WTC11 (cell line): ENCODE data around the gene MIEF1. TPM values are rescaled to one million over a fixed set of nuclear protein-coding genes. Genes with fewer than 3 reads are reported as not detected.

ENCODE experiments used
- AR ChIP-seq: fragments of 250-450 bp; sonication (Bioruptor Pico); IDR thresholded peaks from 2 replicates; pipeline ENCODE4 v1.9.0; 2021; ENCODE audit warnings: mild to moderate bottlenecking
- E2F5 ChIP-seq: sonication (generic); formaldehyde crosslinking; IDR thresholded peaks from 2 replicates; pipeline ENCODE4 v1.8.1; 2022; ENCODE audit warnings: mild to moderate bottlenecking, moderate library complexity, missing genetic modification reagents
- ERG ChIP-seq: fragments of 250-450 bp; sonication (Bioruptor Pico); IDR thresholded peaks from 2 replicates; pipeline ENCODE4 v1.8.0; 2021; ENCODE audit warnings: mild to moderate bottlenecking
- FOXJ3 ChIP-seq: sonication (generic); formaldehyde crosslinking; IDR thresholded peaks from 2 replicates; pipeline ENCODE4 v1.9.0; 2021; ENCODE audit warnings: missing genetic modification reagents, mild to moderate bottlenecking, borderline replicate concordance
- KAT7 ChIP-seq: sonication (generic); formaldehyde crosslinking; IDR thresholded peaks from 2 replicates; pipeline ENCODE4 v1.8.1; 2023; ENCODE audit warnings: missing genetic modification reagents, mild to moderate bottlenecking, borderline replicate concordance
- NFATC4 ChIP-seq: fragments of 250-450 bp; sonication (Bioruptor Pico); IDR thresholded peaks from 2 replicates; pipeline ENCODE4 v1.9.0; 2021; ENCODE audit warnings: mild to moderate bottlenecking
- NFE2L1 ChIP-seq: sonication (generic); formaldehyde crosslinking; IDR thresholded peaks from 2 replicates; pipeline ENCODE4 v1.8.1; 2023; ENCODE audit warnings: missing genetic modification reagents
- NFYB ChIP-seq: sonication (generic); formaldehyde crosslinking; conservative IDR thresholded peaks from 2 replicates; pipeline ENCODE4 v1.8.0; 2022; ENCODE audit warnings: low read depth, missing genetic modification reagents
- NR2C2 ChIP-seq: sonication (generic); formaldehyde crosslinking; IDR thresholded peaks from 2 replicates; pipeline ENCODE4 v1.8.0; 2022; ENCODE audit warnings: mild to moderate bottlenecking, missing genetic modification reagents
- SMAD4 ChIP-seq: sonication (generic); formaldehyde crosslinking; IDR thresholded peaks from 2 replicates; pipeline ENCODE4 v1.8.0; 2022; ENCODE audit warnings: mild to moderate bottlenecking, missing genetic modification reagents
- USF1 ChIP-seq: sonication (generic); formaldehyde crosslinking; IDR thresholded peaks from 2 replicates; pipeline ENCODE4 v1.8.0; 2022; ENCODE audit warnings: mild to moderate bottlenecking, missing genetic modification reagents
- ZNF423 ChIP-seq: fragments of 250-450 bp; sonication (Bioruptor Pico); IDR thresholded peaks from 2 replicates; pipeline ENCODE4 v2.1.2; 2022; ENCODE audit warnings: mild to moderate bottlenecking, moderate library complexity
- ZNF425 ChIP-seq: fragments of 250-450 bp; sonication (Bioruptor Pico); conservative IDR thresholded peaks from 2 replicates; pipeline ENCODE4 v1.9.0; 2021; ENCODE audit warnings: mild to moderate bottlenecking
- total RNA-seq: library from RNA; stranded (reverse); gene quantifications from 3 replicates; pipeline ENCODE4 v1.2.3, GENCODE V29; 2021
- TF ChIP-seq, protein P1 (sequence below): sonication (generic); formaldehyde crosslinking; IDR thresholded peaks from 2 replicates; pipeline ENCODE4 v1.8.1; 2023; ENCODE audit warnings: mild to moderate bottlenecking, moderate library complexity, missing genetic modification reagents
- TF ChIP-seq, protein P2 (sequence below): sonication (generic); formaldehyde crosslinking; IDR thresholded peaks from 2 replicates; pipeline ENCODE4 v1.8.1; 2023; ENCODE audit warnings: mild to moderate bottlenecking, missing genetic modification reagents, moderate library complexity
- TF ChIP-seq, protein P3 (sequence below): sonication (generic); formaldehyde crosslinking; conservative IDR thresholded peaks from 2 replicates; pipeline ENCODE4 v1.8.1; 2023; ENCODE audit warnings: mild to moderate bottlenecking, low read depth, missing genetic modification reagents, moderate library complexity
- TF ChIP-seq, protein P4 (sequence below): sonication (generic); formaldehyde crosslinking; IDR thresholded peaks from 2 replicates; pipeline ENCODE4 v1.8.1; 2023; ENCODE audit warnings: mild to moderate bottlenecking, missing genetic modification reagents, borderline replicate concordance
- TF ChIP-seq, protein P5 (sequence below): sonication (generic); formaldehyde crosslinking; IDR thresholded peaks from 2 replicates; pipeline ENCODE4 v1.8.1; 2023; ENCODE audit warnings: mild to moderate bottlenecking, missing genetic modification reagents, moderate library complexity

The MIEF1 gene
- total RNA-seq, 1 experiment from 2014 or later: 38.7 TPM

GRCh38 chr22:39528681-39529486 lies 26.8 kb downstream of the MIEF1 start (continued):
- TF ChIP-seq NR2C2 (CRISPR knock-in tag) (no peak), SMAD4 (CRISPR knock-in tag) (no peak), ZNF423 (no peak; the same call in 1 of the 2 replicates), E2F5 (CRISPR knock-in tag) (no peak), FOXJ3 (CRISPR knock-in tag) (no peak), USF1 (CRISPR knock-in tag) (peak; percentile 40; the same call in 1 of the 2 replicates), ERG (CRISPR knock-in tag) (no peak), KAT7 (CRISPR knock-in tag) (no peak), AR (CRISPR knock-in tag) (no peak), ZNF425 (CRISPR knock-in tag) (no peak), NFE2L1 (CRISPR knock-in tag) (peak; percentile 43; the same call in 1 of the 2 replicates), NFATC4 (CRISPR knock-in tag) (no peak), NFYB (no peak)
- TF ChIP-seq, protein P1, sequence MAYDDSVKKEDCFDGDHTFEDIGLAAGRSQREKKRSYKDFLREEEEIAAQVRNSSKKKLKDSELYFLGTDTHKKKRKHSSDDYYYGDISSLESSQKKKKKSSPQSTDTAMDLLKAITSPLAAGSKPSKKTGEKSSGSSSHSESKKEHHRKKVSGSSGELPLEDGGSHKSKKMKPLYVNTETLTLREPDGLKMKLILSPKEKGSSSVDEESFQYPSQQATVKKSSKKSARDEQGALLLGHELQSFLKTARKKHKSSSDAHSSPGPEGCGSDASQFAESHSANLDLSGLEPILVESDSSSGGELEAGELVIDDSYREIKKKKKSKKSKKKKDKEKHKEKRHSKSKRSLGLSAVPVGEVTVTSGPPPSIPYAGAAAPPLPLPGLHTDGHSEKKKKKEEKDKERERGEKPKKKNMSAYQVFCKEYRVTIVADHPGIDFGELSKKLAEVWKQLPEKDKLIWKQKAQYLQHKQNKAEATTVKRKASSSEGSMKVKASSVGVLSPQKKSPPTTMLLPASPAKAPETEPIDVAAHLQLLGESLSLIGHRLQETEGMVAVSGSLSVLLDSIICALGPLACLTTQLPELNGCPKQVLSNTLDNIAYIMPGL (CRISPR knock-in tag): peak; percentile 92; the same call in 1 of the 2 replicates
- TF ChIP-seq, protein P2, sequence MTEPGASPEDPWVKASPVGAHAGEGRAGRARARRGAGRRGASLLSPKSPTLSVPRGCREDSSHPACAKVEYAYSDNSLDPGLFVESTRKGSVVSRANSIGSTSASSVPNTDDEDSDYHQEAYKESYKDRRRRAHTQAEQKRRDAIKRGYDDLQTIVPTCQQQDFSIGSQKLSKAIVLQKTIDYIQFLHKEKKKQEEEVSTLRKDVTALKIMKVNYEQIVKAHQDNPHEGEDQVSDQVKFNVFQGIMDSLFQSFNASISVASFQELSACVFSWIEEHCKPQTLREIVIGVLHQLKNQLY (CRISPR knock-in tag): no peak
- TF ChIP-seq, protein P3, sequence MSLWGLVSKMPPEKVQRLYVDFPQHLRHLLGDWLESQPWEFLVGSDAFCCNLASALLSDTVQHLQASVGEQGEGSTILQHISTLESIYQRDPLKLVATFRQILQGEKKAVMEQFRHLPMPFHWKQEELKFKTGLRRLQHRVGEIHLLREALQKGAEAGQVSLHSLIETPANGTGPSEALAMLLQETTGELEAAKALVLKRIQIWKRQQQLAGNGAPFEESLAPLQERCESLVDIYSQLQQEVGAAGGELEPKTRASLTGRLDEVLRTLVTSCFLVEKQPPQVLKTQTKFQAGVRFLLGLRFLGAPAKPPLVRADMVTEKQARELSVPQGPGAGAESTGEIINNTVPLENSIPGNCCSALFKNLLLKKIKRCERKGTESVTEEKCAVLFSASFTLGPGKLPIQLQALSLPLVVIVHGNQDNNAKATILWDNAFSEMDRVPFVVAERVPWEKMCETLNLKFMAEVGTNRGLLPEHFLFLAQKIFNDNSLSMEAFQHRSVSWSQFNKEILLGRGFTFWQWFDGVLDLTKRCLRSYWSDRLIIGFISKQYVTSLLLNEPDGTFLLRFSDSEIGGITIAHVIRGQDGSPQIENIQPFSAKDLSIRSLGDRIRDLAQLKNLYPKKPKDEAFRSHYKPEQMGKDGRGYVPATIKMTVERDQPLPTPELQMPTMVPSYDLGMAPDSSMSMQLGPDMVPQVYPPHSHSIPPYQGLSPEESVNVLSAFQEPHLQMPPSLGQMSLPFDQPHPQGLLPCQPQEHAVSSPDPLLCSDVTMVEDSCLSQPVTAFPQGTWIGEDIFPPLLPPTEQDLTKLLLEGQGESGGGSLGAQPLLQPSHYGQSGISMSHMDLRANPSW: no peak
- TF ChIP-seq, protein P4, sequence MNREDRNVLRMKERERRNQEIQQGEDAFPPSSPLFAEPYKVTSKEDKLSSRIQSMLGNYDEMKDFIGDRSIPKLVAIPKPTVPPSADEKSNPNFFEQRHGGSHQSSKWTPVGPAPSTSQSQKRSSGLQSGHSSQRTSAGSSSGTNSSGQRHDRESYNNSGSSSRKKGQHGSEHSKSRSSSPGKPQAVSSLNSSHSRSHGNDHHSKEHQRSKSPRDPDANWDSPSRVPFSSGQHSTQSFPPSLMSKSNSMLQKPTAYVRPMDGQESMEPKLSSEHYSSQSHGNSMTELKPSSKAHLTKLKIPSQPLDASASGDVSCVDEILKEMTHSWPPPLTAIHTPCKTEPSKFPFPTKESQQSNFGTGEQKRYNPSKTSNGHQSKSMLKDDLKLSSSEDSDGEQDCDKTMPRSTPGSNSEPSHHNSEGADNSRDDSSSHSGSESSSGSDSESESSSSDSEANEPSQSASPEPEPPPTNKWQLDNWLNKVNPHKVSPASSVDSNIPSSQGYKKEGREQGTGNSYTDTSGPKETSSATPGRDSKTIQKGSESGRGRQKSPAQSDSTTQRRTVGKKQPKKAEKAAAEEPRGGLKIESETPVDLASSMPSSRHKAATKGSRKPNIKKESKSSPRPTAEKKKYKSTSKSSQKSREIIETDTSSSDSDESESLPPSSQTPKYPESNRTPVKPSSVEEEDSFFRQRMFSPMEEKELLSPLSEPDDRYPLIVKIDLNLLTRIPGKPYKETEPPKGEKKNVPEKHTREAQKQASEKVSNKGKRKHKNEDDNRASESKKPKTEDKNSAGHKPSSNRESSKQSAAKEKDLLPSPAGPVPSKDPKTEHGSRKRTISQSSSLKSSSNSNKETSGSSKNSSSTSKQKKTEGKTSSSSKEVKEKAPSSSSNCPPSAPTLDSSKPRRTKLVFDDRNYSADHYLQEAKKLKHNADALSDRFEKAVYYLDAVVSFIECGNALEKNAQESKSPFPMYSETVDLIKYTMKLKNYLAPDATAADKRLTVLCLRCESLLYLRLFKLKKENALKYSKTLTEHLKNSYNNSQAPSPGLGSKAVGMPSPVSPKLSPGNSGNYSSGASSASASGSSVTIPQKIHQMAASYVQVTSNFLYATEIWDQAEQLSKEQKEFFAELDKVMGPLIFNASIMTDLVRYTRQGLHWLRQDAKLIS: no peak
- TF ChIP-seq, protein P5, sequence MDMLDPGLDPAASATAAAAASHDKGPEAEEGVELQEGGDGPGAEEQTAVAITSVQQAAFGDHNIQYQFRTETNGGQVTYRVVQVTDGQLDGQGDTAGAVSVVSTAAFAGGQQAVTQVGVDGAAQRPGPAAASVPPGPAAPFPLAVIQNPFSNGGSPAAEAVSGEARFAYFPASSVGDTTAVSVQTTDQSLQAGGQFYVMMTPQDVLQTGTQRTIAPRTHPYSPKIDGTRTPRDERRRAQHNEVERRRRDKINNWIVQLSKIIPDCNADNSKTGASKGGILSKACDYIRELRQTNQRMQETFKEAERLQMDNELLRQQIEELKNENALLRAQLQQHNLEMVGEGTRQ (CRISPR knock-in tag): peak; percentile 26; the same call in 1 of the 2 replicates
